NCI-H748 (cell line): ENCODE measurements around the gene UNC93B1.
"Not testable (repeated sequence)": the region's sequence is repeated elsewhere in the genome, so short reads cannot be mapped to it uniquely, and the experiment has no call there.

Experiments used
- DNase-seq: peaks from one replicate; lab custom pipeline; 2025; ENCODE audit not compliant: unreplicated experiment; lab: John Stamatoyannopoulos, UW

UNC93B1 gene

DNA sequence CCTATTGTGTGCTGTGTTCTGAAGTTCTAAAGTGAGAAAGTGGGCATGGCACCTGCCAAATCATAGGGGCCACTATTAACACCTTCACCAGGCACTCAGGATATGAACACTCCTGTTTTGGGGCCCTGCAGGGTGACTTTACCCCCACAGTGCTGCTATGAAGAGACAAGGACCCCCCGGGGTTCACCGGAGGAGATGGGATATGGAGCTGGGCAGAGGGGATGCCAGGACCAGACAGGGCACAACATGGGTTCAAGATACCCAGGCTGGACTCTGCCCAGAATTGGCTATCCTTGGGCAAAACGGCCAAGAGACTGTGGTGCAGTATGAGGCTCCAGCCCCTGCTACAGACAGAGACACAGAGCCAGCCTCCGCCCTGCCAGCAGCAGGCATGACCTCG, 9.5 kb downstream of the UNC93B1 start:
- not testable (repeated sequence) for DNase-seq

DNA sequence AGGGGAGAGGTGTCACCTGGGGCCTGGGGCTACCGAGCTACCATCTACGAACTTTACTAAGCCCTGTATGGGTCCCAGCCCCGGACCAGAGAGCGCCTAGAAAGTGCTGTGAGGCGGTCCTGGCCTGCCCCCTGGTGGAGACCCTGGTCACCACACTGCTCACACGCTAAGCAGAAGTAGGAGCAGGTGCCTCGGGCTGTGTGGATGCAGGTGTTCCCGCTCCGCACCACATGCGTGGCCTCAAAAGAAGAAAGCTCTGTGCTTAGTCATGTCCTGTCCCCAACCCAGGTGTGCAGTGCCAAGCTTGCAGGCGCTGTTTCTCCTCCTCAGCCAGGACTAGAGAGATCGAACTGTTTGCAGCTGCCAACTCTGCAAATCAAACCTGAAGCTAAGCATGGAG, 10.1 kb downstream of the UNC93B1 start:
- peak; percentile 65 for DNase-seq

DNA sequence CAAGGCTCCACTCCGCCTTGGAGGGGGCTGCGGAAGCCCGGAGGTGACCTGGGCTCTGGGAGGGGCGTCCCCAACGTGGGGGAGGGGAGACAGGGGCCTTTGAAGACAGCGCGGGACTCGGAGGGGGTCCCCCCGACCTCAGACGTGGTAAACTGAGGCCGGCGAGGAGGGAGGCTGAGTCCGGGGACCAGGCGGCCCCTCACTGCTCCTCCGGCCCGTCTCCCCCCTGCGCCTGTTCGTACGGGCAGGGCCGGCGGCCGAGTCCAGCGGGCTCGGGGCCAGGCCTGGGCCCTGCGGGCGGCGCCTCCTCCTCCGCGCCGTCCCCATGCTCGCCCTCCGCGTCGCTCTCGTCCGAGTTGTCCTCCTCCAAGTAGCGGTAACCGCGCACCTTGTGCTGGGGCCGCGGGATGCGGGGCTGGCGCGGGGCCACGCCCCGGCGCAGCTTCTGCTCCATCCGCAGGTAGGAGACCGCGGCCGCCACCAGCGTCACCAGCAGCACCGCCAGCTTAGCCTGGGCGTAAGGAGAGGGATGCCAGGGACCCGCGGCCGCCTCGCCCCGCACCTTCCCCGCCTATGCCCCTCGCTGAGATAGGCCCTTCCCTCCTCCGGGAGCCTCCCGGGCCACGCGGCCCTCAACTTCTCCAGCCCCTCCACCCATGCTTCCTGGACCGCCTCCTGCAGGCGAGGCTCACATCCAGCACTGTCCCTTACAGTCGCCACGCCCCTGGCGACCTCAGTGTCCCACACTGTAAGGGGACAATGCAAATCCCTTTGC, 12.4 kb downstream of the UNC93B1 start:
- not testable (repeated sequence) for DNase-seq

DNA sequence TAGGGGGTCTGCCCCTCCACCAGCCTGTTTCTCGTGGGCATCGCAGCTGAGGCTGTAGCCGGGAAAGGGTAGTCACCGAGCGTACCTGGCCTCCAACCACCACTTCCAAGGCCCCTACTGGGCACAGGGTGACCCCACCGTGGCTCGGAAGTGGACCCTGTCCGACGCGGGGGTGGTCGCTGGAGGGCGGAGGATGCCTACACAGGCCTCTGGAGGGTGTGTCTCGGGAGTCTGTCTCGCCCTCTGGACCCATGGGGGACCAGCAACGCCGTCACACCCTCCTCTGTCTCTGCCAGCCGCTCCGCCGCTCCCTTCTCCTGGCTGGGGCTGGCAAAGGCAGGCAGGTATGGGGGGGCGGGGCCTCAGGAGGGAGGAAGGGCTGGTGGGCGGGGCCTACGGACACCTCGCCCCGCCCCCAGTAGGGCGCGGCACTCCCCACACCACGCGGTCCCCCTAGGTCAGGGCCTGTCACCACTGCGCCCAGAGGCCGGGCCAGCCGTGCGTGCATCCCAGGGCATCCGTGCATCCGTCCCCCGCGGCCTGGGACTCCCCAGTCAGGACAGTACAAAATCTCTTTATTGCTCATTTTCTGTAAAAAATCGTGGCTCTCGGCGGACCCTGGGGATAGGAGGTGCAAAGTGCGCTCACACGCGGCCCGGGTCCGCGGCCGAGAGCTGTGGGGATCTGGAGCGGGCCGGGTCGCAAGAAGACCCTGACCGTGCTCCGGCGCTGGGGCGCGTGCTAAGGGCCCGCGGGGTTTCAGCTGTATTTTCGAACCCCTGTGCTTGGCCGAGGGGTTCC, 13.2 kb downstream of the UNC93B1 start:
- DNase-seq: not testable (repeated sequence)

DNA sequence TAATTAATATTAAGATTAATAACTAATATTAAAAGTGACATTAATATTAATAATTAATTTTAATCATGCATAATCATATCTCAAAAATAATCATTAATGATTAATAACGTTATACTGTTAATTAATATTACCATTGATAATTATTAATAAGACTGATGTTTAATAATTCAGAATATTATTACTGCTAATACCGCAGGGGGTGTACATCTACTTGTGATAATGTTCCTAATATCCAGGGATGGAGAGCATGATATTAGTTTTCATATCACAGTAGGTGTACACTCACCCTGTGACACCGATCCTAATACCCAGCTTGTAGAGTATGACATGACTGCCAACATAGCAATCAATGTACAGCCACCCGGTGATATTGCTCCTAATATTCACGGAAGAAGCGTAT, 18.6 kb downstream of the UNC93B1 start:
- DNase-seq: not testable (repeated sequence)

DNA sequence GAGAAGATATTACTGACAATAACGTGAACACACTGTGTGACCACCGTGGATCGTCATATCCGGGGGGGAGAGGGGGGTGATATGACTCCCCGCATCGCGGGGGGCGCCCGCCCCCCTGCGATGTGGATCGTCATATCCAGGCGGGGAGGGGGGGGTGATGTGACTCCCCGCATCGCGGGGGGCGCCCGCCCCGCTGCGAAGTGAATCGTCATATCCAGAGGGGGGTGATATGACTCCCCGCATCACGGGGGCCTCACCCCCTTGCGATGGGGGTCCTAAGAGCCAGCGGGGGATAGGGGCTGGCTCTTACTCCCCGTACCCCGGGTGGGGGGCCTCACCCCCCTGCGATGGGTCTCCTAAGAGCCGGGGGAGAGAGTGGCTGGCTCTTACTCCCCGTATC, 19.9 kb downstream of the UNC93B1 start:
- DNase-seq: peak; percentile 29

DNA sequence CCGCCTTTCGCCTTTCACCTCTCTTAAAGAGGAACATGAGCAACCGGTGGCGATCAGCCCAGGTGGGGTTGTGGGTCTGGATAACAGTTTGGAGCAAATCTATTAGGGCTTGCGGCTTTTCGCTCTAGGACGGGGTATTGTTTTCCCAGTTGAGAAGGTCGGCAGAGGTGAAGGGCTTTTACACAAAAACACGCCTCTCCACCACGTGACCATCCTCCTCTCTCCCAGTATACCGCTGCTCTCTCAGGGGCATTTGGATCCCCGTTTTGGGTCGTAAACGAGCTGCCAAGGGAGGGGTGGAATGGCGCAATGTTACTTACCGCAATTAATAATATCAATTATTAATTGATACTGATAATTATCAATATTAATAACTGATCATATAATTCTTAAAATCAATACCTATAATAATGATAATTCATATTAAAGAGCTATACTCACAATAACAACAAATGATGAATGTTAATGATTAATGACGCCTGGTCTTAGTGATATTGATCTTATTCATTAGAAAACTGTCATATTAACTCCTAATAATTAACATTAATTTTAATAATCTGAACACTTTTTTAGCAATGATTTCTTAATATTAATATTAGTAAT, 21.5 kb downstream of the UNC93B1 start:
- not testable (repeated sequence) for DNase-seq

DNA sequence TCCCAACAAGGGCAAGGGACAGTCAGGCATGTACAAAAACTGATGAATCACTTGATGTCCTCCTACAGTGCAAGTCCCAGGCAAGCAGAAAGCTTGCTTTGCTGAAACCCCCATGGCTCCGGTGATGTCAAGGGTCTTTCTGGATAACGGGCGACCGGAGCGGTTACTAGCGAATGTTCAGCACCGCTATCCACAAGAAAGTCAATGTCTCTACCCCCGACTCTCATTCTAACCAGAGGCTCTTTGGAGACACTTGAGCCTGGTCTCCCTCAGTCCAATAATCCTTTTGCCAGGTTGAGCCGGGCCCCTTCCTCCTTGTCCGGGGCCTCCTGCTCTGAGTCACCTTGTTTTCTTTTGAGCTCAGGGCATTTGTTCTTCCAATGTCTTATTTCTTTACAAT, 22.7 kb downstream of the UNC93B1 start:
- DNase-seq: not testable (repeated sequence)

DNA sequence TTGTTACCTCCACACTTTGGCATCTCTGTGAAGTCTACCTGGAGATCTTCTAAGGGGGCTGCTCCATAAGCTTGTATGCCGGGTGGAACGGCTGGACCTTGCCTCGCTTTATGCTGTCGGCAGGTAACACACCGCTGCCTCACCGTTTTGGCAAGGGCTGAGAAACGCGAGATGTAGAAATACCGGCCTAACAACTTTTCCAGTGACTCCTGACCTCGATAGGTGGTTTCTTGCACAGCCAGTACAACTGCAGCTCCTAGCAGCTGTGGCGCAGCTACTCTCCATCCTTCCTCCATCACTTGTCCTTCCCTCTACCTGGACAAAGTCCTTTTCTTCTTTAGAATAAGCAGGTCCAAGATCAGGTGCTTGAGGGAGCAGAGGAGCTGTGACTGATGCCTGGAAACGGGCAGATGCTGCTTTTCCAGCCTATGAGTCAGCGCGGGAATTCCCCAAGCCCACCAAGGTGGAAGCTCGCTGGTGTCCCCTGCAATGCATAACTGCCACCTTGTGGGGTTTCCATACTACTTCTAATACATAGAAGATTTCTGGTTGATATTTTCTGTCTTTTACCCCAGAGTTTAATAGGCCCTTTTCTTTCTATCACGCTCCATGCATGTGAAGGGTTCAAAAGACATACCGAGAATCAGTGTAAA, 25.0 kb downstream of the UNC93B1 start:
- peak; percentile 45 for DNase-seq

DNA sequence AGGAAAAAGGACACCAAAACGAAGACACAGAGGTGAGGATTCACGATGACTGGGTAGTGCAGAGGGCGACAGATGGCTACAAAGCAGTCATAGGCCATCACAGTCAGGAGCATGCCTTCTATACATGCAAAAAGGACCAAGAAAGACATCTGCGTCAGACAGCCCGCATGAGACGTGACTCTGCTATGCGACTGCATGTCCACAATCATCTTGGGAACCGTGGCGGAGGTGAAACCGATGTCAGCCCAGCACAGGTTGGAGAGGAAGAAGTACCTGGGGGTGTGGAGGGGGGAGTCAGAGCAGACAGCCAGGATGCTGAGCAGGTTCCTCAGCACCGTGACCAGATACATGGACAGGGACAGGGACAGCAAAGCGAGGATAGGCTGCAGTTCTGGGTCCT, 29.2 kb downstream of the UNC93B1 start:
- DNase-seq: not testable (repeated sequence)

DNA sequence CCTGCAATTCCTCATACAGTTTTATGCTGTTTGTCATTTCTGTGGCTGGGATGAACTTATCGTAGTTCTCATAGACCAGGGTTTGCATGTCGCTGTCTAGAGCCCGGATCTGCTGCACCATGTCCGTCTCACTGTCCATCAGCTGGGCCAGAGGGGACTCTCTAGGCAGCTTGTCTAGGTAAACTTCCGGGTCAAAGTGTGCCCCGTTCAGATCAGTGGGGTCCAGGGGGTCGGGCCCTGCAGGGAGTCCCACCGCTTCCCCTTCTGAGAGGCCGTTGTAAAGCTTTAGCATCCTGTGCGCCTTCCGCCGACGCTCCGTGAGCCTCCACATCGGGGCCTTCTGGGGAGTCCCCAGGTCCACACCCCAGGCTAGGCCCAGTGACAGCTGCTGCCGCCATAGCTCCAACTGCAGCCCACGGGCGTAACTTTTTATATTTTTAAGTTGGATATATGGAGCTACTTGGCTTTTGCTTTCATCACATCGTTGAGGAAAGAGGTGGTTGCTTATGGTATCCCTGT, 38.0 kb downstream of the UNC93B1 start:
- not testable (repeated sequence) for DNase-seq

DNA sequence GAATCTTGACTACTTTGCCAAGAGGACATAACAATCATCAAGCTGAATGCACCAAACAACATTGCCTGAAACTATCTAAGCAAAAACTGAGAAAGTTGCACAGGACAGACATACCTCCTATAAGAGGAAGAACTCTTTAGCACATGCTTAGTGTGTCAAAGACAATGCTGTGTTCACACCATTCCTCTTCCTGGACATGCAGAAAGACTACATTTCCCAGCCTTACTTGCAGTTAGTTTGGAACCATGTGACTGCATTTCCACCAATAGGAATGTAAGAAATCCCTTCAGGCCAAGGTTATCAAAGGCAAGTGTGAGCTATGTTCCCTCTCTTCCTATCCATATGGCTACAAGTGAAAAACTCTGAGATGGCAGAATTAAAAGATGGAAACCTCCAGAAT, 39.2 kb downstream of the UNC93B1 start:
- not testable (repeated sequence) for DNase-seq

DNA sequence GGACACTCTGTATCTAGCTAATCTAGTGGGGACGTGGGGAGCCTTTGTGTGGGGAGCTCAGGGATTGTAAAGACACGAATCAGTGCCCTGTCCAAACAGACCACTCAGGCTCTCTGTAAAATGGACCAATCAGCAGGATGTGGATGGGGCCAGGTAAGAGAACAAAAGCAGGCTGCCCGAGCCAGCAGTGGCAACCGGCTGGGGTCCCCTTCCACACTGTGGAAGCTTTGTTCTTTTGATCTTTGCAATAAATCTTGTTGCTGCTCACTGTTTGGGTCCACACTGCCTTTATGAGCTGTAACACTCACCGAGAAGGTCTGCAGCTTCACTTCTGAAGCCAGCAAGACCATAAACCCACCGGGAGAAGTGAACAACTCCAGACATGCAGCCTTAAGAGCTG, 40.0 kb downstream of the UNC93B1 start:
- DNase-seq: peak; percentile 8

DNA sequence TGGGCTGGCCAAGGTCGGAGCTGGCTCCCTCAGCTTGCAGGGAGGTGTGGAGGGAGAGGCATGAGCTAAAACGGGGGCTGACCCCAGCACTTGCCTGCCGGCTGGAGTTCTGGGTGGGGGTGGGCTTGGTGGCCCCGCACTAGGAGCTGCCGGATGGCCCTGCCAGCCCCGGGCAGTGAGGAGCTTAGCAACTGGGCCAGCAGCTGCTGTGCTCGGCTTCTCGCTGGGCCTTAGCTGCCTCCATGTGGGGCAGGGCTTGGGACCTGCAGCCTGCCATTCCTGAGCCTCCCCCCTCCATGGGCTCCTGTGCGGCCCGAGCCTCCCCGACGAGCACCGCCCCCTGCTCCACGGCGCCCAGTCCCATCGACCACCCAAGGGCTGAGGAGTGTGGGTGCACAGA, 40.7 kb downstream of the UNC93B1 start:
- DNase-seq: not testable (repeated sequence)

DNA sequence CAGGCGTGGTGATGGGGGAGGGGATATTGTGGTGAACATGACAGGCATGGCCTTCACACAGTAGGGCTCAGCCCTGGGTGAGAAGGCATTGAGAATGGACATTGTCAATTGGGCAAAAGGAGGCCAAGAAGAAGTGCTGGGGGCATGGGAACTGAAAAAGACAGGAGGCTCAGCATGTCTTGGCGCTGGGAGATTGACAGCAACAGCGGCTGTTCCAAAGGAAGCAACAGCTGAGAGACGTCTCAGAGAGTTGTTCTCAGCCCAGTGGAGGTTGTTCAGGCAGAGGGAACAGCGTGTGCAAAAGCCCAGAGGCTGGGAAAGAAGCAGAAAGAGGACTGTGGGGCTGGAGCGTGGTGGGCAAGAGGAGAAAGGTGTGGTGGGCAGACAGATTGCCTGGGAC, 47.7 kb downstream of the UNC93B1 start:
- DNase-seq: not testable (repeated sequence)

DNA sequence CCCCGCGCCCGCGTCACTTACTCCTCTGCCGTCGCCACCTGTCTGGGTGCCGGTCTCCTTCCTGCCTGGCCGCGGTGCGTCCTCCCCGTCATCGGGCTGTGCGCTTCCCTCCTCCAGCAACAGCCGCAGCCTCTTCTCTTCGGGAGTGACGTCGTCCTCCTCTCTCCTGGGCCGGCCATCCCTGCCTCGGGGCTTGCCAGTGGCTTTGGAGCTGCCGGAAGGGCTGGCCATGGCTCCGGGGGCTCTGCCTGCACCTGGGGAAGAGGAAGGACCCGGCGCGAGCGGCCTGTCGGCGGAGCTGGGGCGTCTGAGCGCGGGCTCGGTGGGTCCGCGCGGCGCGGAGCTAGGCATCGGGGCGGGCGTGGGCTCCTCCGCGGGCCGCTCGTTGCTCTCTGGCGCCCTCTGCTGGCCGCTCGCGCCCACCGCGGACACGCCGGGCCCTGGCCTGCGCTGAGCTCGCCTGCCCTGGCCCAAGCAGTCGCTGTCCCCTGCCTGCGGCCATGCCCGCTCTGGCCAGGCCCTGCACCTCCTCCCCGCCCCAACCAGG, 48.4 kb downstream of the UNC93B1 start:
- DNase-seq: peak; percentile 67

DNA sequence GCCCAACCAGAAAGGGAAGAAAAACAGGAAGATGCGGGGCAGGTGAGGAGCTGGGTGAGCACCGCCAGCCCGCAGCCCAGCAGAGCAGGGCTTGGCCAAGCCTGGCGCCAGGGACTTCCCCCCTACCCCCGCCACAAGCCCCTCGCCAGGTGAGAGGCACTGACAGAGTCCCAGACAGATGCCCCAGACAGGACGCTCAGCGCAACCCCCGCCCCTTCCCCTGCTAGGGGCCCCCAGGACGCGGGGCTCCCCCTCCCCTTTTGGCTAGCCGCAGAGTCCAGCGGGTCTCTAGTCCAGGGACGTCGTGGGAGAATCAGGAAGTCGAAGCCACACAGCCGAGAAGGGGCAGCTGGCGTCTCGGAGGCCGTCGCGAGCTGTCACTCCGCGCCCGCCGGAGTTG, 48.9 kb downstream of the UNC93B1 start:
- not testable (repeated sequence) for DNase-seq

DNA sequence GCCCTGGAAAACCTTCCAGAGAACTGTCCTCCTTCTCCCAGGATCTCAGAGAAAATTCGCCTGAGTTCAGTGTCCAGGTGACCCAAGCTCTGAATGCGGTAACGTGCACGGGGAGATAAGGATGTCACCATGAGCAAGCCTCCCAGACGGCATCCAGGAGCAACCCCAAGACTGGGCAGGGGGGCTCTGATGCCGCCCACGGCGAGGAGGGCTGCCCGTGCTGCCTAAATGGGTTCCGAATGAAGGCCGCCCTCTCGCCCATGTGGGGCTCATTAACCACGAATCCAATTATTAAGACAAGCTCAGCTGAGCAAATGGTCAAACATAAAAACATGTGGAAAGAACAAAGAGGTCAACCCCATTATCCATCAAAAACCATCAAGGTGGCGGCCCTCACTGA, 49.6 kb downstream of the UNC93B1 start:
- DNase-seq: not testable (repeated sequence)

DNA sequence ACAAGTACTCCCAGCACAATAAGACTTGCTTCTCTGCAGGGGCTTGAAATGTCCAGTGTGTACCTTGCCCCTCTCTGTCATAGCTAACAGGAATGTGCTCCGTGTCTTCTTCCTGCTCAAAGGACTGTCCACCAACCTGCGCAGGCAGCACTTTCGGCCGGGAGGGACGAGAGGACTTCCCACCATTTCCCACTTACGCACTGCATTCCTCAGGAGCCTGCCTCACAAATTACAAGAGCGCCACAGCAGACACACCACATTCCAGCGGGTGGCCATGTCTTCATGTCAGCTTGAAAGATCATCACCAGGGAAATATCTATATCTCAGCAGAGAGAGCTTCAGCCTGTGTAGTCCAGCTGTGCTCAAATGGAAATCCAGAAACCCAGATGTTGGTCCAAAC, 53.2 kb downstream of the UNC93B1 start:
- not testable (repeated sequence) for DNase-seq

DNA sequence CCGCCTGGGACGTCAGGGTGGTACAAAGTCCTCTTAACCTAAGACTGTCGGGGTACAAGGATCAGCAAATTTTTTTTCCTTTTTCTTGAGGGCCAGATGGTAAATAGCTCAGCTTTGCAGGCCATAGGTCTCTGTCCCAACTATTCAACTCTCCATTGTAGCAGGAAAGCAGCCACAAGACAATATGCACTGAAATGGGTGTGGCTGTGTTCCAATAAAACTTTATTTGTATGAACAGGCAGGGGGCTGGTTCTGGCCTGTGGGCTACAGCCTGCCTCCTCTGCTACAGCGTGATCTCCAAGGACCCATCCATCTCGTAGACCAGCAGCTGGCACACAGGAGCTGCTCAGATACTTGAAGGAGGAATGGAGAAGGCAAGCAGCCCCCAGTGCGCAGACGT, 56.1 kb downstream of the UNC93B1 start:
- not testable (repeated sequence) for DNase-seq

DNA sequence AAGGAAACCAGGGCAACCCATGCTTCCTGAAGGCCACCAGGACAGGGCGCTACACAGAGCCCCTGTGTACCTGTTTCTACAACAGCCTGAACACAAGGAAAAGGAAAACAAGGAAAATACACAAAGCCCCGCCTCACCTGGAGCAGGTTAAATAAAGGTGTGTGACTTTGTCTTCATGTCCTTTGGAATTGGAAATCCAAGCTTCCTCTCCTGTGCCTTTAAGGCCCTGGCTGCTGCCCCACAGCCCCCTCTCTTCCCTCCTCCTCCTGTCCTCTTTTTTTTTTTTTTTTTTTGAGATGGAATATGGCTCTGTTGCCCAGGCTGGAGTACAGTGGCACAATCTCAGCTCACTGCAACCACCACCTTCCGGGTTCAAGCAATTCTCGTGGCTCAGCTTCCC, 57.5 kb downstream of the UNC93B1 start:
- DNase-seq: not testable (repeated sequence)
